Sigmoid colon (tissue), 7 donors: ENCODE measurements around the gene CA11. TPM values are rescaled to one million over a fixed set of nuclear protein-coding genes. Genes with fewer than 3 reads are reported as not detected.

ENCODE experiments used
- DNase-seq: peaks from one replicate; pipeline ENCODE4 v3.0.0-alpha.2; 2019
- H3K27ac ChIP-seq, 4 donors: fragments of 200-600 bp; sonication (generic); one replicate each; pipeline ENCODE4 v1.5.1; 2016 to 2019; ENCODE audit warnings: mild to moderate bottlenecking in 1 of 4
- H3K27me3 ChIP-seq, 3 donors: fragments of 200-600 bp; sonication (generic); one replicate each; pipeline ENCODE4 v1.5.1; 2019; ENCODE audit warnings: mild to moderate bottlenecking in 1 of 3
- H3K36me3 ChIP-seq, 4 donors: fragments of 200-600 bp; sonication (generic); one replicate each; pipeline ENCODE4 v1.5.1; 2016 to 2019
- H3K4me1 ChIP-seq, 4 donors: fragments of 200-600 bp; sonication (generic); one replicate each; pipeline ENCODE4 v1.5.1; 2017 to 2019
- H3K4me3 ChIP-seq, 4 donors: fragments of 200-600 bp; sonication (generic); one replicate each; pipeline ENCODE4 v1.5.1; 2017 to 2019; ENCODE audit warnings: mild to moderate bottlenecking in 2 of 4, moderate library complexity in 1 of 4
- H3K9me3 ChIP-seq, 4 donors: fragments of 200-600 bp in 3 of 4; sonication (generic) in 3 of 4; one replicate each; pipeline versions ENCODE4 v1.5.1 to v1.6.1; 2013 to 2019
- EP300 ChIP-seq, 4 donors: sonication (generic); formaldehyde crosslinking; IDR thresholded peaks; one replicate each; pipeline ENCODE4 v1.6.1; 2017; ENCODE audit warnings: antibody characterized with exemption in 4 of 4
- POLR2A ChIP-seq, 2 donors: fragments of 450-650 bp; IDR thresholded peaks; one replicate each; pipeline ENCODE4 v1.6.1; 2016; ENCODE audit warnings: antibody characterized with exemption in 2 of 2, mild to moderate bottlenecking in 2 of 2, moderate library complexity in 2 of 2
- POLR2AphosphoS5 ChIP-seq, 4 donors: sonication (generic); formaldehyde crosslinking; IDR thresholded peaks; one replicate each; pipeline ENCODE4 v1.6.1; 2017; ENCODE audit warnings: antibody characterized with exemption in 4 of 4
- WGBS, 2 donors: extraction: QIAGEN DNeasy Blood & Tissue Kit; methylation state at CpG; one replicate each; pipeline ENCODE4 v1.1.7; 2013; 5-methylcytosine and 5-hydroxymethylcytosine counted together
- intact Hi-C: fragments of 100-400 bp; cut with DNase I; formaldehyde crosslinking; loops from one replicate; pipeline ENCODE4 v1.15.1; 2023
- polyA plus RNA-seq, 3 donors: library from polyadenylated mRNA; stranded (reverse); fragments of 200-250 nt; gene quantifications; one replicate each; pipeline ENCODE4 v1.2.3, GENCODE V29; 2013
- total RNA-seq, 4 donors: library from RNA; depleted of rRNA; stranded (reverse); fragments of >200 nt; gene quantifications; one replicate each; pipeline ENCODE4 v1.1.0, GENCODE V29; 2016
- TF ChIP-seq, protein P1 (sequence below), 4 experiments: fragments of 450-650 bp in 3 of 4; fragments of 200-600 bp in 1 of 4; IDR thresholded peaks; one replicate each; pipeline ENCODE4 v1.5.1; 2016 to 2019; ENCODE audit warnings: antibody characterized with exemption in 4 of 4, mild to moderate bottlenecking in 3 of 4, moderate library complexity in 2 of 4
- donor health status: healthy with polysubstance abuse.
- donor health status: Bipolar disorder and iron deficiency.
- donor health status: healthy.

Gene CA11
- total and polyA plus RNA-seq, 7 donors: 2.1 to 29.6 (median 13.2) TPM

DNA sequence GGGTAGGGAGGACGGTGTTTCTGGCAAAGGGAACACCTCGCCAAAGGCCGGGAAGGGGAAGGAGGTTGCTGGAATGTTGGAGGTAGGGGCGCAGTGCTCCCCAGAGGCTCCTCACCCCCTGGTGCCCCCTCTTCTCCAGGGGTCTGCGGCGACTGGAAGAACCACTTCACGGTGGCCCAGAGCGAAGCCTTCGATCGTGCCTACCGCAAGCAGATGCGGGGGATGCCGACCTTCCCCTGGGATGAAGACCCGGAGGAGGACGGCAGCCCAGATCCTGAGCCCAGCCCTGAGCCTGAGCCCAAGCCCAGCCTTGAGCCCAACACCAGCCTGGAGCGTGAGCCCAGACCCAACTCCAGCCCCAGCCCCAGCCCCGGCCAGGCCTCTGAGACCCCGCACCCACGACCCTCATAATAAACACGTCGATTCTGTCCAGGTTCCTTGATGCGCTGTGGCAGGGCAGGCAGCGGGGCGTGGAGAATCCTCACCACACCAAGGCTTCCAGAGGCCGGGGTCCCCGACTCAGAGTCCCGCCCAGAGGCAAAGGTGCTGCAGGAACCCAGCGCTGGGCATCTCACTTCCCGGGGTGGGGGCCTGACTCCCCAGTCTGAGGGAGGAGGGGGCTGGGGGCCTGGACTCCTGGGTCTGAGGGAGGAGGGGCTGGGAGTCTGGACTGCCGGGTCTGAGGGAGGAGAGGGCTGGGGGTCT lies 46.8 kb downstream of the CA11 start:
- TF ChIP-seq, protein P1, sequence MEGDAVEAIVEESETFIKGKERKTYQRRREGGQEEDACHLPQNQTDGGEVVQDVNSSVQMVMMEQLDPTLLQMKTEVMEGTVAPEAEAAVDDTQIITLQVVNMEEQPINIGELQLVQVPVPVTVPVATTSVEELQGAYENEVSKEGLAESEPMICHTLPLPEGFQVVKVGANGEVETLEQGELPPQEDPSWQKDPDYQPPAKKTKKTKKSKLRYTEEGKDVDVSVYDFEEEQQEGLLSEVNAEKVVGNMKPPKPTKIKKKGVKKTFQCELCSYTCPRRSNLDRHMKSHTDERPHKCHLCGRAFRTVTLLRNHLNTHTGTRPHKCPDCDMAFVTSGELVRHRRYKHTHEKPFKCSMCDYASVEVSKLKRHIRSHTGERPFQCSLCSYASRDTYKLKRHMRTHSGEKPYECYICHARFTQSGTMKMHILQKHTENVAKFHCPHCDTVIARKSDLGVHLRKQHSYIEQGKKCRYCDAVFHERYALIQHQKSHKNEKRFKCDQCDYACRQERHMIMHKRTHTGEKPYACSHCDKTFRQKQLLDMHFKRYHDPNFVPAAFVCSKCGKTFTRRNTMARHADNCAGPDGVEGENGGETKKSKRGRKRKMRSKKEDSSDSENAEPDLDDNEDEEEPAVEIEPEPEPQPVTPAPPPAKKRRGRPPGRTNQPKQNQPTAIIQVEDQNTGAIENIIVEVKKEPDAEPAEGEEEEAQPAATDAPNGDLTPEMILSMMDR (IDR thresholded peaks at IDR 0.05): no peak
- TF ChIP-seq POLR2A (IDR thresholded peaks at IDR 0.05) (no peak), EP300 (IDR thresholded peaks at IDR 0.05) (no peak), POLR2AphosphoS5 (IDR thresholded peaks at IDR 0.05) (no peak)
- DNase-seq: no peak
- Histone ChIP-seq H3K27ac (no peak overlapping the region), H3K27me3 (peaks cover 0 to 12% (median 0%) of the 10 kb centered on the region in 3 donors), H3K4me1 (no peaks in the 10 kb centered on the region), H3K9me3 (no peaks in the 10 kb centered on the region), H3K4me3 (no peak overlapping the region), H3K36me3 (no peaks in the 10 kb centered on the region)
- WGBS, 2 donors: 55 to 75% methylated on average over 30 of the region's 30 CpGs
- intact Hi-C loops: no loop called here

DNA sequence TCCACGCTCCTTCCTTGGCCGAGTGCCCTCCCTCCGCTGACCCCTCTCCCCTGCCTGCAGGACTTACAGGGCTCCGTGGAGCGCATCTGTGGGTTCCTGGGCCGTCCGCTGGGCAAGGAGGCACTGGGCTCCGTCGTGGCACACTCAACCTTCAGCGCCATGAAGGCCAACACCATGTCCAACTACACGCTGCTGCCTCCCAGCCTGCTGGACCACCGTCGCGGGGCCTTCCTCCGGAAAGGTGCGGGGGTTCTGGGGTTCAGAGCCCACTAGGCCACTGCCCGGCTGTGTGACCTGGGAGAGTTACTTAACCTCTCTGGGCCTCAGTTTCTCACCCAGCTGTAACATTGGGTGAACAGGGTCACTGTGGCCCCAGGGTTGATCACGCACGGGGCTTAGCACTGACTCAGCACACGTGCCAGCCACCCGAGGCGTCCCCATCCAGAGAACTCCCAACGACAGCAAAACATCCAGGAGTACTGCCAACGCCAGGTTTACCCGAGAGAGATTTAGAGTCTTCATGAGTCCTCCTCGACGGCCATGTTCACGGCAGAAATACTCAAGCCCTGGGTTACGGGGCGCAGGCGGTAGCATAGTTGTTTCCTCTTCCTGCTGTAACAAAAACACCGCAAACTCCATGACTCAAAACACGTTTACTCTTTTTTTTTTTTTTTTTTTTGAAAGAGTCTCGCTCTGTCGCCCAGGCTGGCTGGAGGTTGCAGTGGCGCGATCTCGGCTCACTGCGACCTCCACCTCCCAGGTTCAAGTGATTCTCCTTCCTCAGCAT lies 49.1 kb downstream of the CA11 start:
- Histone ChIP-seq H3K36me3 (no peaks in the 10 kb centered on the region), H3K9me3 (no peaks in the 10 kb centered on the region), H3K4me3 (no peak overlapping the region), H3K27ac (no peak overlapping the region), H3K27me3 (peaks cover 0 to 12% (median 0%) of the 10 kb centered on the region in 3 donors), H3K4me1 (no peaks in the 10 kb centered on the region)
- DNase-seq: no peak
- 81 to 86% methylated on average over 39 of the region's 39 CpGs for WGBS, 2 donors
- intact Hi-C loops: no loop called here
- TF ChIP-seq, protein P1 (IDR thresholded peaks at IDR 0.05): no peak
- no peak for TF ChIP-seq POLR2A (IDR thresholded peaks at IDR 0.05)
- TF ChIP-seq POLR2AphosphoS5 (IDR thresholded peaks at IDR 0.05): no peak
- no peak for TF ChIP-seq EP300 (IDR thresholded peaks at IDR 0.05)

DNA sequence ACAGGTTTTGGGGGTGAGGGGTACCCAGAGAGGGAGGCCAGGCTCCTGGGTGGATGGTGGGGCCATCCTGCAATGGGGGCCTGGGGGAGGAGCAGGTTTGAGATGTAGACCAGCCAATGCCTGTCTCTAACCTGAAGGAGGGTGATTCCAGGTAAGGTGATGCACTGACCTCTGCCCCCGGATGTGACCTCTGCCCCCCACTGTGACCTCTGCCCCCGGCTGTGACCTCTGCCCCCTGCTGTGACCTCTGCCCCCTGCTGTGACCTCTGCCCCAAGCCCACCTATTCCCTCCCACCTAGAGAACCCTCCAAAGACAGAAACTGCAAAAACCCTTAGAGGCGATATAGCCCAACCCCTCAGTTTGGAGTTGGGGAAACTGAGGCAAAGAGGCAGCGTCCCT lies 49.8 kb downstream of the CA11 start:
- Histone ChIP-seq H3K36me3 (no peaks in the 10 kb centered on the region), H3K9me3 (no peaks in the 10 kb centered on the region), H3K27ac (no peak overlapping the region), H3K27me3 (peaks cover 0 to 12% (median 0%) of the 10 kb centered on the region in 3 donors), H3K4me1 (no peaks in the 10 kb centered on the region), H3K4me3 (no peak overlapping the region)
- 74 to 85% methylated on average over 4 of the region's 4 CpGs for WGBS, 2 donors
- intact Hi-C loops: no loop called here
- TF ChIP-seq, protein P1 (IDR thresholded peaks at IDR 0.05): no peak
- TF ChIP-seq POLR2A (IDR thresholded peaks at IDR 0.05): no peak
- no peak for TF ChIP-seq POLR2AphosphoS5 (IDR thresholded peaks at IDR 0.05)
- no peak for TF ChIP-seq EP300 (IDR thresholded peaks at IDR 0.05)
- DNase-seq: no peak

DNA sequence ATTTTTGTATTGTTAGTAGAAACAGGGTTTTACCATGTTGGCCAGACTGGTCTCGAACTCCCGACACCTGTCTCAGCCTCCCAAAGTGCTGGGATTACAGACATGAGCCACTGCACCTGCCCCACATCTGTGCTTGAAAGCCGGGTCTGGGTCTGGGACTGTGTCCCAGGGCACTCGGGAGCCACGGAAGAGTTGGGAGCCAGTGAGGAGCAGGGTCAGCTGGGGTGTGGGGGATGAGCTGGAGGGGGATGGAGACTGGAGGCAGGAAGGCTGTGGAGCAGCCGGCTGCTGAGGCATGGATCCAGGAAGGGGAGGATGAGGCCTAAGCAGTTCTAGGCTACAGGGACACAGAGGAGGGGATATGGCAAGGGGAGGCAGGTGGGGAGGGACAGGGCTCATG lies 50.2 kb downstream of the CA11 start:
- DNase-seq: no peak
- Histone ChIP-seq H3K27ac (no peak overlapping the region), H3K4me1 (no peaks in the 10 kb centered on the region), H3K9me3 (no peaks in the 10 kb centered on the region), H3K36me3 (no peaks in the 10 kb centered on the region), H3K4me3 (no peak overlapping the region), H3K27me3 (peaks cover 0 to 12% (median 0%) of the 10 kb centered on the region in 3 donors)
- TF ChIP-seq EP300 (IDR thresholded peaks at IDR 0.05): no peak
- intact Hi-C loops: no loop called here
- 84% methylated on average over 6 of the region's 6 CpGs for WGBS, 2 donors

DNA sequence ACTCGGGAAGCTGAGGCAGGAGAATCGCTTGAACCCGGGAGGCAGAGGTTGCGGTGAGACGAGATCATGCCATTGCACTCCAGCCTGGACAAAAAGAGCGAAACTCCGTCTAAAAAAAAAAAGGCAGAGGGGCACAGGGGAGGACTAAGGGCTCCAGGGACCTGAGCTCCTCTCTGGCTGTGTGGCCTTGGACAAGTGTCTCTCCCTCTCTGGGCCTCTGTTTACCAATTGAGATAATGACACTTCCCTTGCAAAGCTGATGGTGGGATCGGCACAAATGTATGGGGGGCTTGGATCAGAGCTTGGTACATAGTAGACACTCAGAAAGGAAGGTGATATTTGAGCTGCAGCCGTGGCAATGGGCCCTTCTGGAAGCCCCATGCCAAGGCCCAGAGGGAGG lies 50.8 kb downstream of the CA11 start:
- Histone ChIP-seq H3K4me3 (no peak overlapping the region), H3K27ac (no peak overlapping the region), H3K4me1 (no peaks in the 10 kb centered on the region), H3K36me3 (no peaks in the 10 kb centered on the region), H3K27me3 (peaks cover 0 to 12% (median 0%) of the 10 kb centered on the region in 3 donors), H3K9me3 (no peaks in the 10 kb centered on the region)
- 89% methylated on average over 9 of the region's 9 CpGs for WGBS, 2 donors
- TF ChIP-seq POLR2AphosphoS5 (IDR thresholded peaks at IDR 0.05) (no peak), EP300 (IDR thresholded peaks at IDR 0.05) (no peak)
- TF ChIP-seq, protein P1 (IDR thresholded peaks at IDR 0.05): no peak
- intact Hi-C loops: no loop called here
- no peak for DNase-seq
